Measurements from ENCODE around the gene TARBP2.

The TARBP2 gene

DNA sequence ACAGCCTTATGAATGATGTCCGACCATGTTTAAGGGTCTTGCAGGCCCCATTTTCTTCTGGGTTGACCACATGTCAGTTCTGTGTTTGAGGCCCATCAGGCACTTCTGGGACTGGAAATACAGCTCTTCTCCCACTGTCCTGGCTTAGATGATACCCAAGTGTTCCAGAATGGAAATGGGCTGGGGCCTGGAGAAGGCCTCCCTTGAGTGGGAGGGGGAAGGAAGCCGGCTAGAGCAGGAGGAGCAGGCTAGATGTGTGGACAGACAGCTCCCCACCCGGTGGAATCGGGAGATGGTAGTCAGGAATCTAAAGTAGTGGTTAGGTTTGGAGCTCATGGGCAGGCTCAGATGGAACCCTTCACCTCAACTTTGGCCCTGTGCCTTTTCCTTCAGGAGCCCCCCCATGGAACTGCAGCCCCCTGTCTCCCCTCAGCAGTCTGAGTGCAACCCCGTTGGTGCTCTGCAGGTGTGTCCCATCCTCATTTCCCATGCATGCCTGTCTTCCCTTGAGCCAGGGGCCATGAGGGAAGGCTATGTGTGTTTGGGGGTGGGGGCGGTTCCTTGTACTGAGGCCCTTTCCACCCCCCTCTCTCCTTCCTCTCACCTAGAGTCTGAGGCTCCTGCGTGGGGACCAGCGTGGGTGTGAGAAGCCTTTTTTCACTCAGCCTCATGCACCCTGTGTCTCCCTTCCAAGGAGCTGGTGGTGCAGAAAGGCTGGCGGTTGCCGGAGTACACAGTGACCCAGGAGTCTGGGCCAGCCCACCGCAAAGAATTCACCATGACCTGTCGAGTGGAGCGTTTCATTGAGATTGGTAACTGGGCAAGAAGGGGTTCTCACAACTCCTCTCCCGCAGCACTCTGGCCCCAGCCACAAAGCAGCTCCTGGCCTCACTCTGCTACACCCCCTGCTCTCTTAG, 3.2 kb downstream of the TARBP2 start:
- H2AK5ac ChIP-seq (ENCODE audit: low read length, severe bottlenecking), result no peak overlapping the region
- peaks cover 36% of the 10 kb centered on the region for H3K79me1 ChIP-seq (replicated peaks; ENCODE audit: low read length, poor library complexity, severe bottlenecking)
- no peak overlapping the region for H3K23ac ChIP-seq (ENCODE audit: low read length in 2 of 2)
- H2AFZ ChIP-seq (ENCODE audit: low read depth, low read length), result no peak overlapping the region
- no peak overlapping the region for H4K91ac ChIP-seq (ENCODE audit: low read length)
- no peaks in the 10 kb centered on the region for H3K9me3 ChIP-seq (ENCODE audit: control insufficient read depth, low read length)
- peak overlapping the region; percentile 100 for H3K9ac ChIP-seq (ENCODE audit: low read length)
- no peak overlapping the region for H3K4me3 ChIP-seq (ENCODE audit: insufficient read depth in 1 of 2, low read depth in 1 of 2, low read length in 2 of 2)
- H3K14ac ChIP-seq (ENCODE audit: low read length in 2 of 2), result no peak overlapping the region
- no peak overlapping the region for H2BK12ac ChIP-seq (ENCODE audit: low read length in 2 of 2)
- H2BK120ac ChIP-seq (ENCODE audit: low read depth, low read length), result no peak overlapping the region
- no peak overlapping the region for H3K27ac ChIP-seq (ENCODE audit: low read length, poor library complexity, severe bottlenecking)
- H3K36me3 ChIP-seq (ENCODE audit: control insufficient read depth in 1 of 2, insufficient read depth in 2 of 2, low read depth in 1 of 2, low read length in 2 of 2), result peaks cover 48 to 56% of the 10 kb centered on the region in 2 experiments
- no peak overlapping the region for H2BK5ac ChIP-seq (ENCODE audit: low read depth, low read length, poor library complexity, severe bottlenecking)
- H3K4me1 ChIP-seq (ENCODE audit: control insufficient read depth, insufficient read depth, low read depth, low read length), result peaks cover 21% of the 10 kb centered on the region
- no peak overlapping the region for H4K8ac ChIP-seq (ENCODE audit: low read length)
- no peak overlapping the region for H3K4ac ChIP-seq (ENCODE audit: low read depth in 1 of 2, low read length in 2 of 2)
- H2BK15ac ChIP-seq (ENCODE audit: low read depth, poor library complexity, severe bottlenecking), result no peak overlapping the region
- no peak for DNase-seq
- H3K18ac ChIP-seq (ENCODE audit: low read depth in 1 of 2, low read length in 2 of 2), result no peak overlapping the region
- no peaks in the 10 kb centered on the region for H3K27me3 ChIP-seq (ENCODE audit: control insufficient read depth in 1 of 2, insufficient read depth in 1 of 2, low read length in 2 of 2)
- H3K4me2 ChIP-seq (ENCODE audit: low read length, poor library complexity, severe bottlenecking), result no peak overlapping the region
- WGBS, result 88% methylated on average over 12 of the region's 14 CpGs

DNA sequence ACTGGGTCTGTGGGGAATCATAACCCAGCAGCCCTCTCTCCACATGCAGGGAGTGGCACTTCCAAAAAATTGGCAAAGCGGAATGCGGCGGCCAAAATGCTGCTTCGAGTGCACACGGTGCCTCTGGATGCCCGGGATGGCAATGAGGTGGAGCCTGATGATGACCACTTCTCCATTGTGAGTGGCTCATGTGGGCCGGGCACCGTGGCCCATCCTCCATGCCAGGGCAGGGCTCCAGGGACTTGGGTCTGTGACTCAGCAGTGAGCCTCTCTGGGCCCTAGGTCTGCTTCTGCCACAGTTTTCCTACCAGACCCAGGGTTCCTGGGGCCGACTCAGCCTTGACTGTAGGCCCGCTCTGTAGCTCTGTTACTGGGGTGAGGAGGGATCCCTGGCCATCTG, 4.0 kb downstream of the TARBP2 start:
- H3K4me3 ChIP-seq (ENCODE audit: insufficient read depth in 1 of 2, low read depth in 1 of 2, low read length in 2 of 2), result no peak overlapping the region
- no peak overlapping the region for H3K4ac ChIP-seq (ENCODE audit: low read depth in 1 of 2, low read length in 2 of 2)
- no peak overlapping the region for H2BK5ac ChIP-seq (ENCODE audit: low read depth, low read length, poor library complexity, severe bottlenecking)
- H2BK12ac ChIP-seq (ENCODE audit: low read length in 2 of 2), result no peak overlapping the region
- no peaks in the 10 kb centered on the region for H3K9me3 ChIP-seq (ENCODE audit: control insufficient read depth, low read length)
- no peak overlapping the region for H2BK120ac ChIP-seq (ENCODE audit: low read depth, low read length)
- no peaks in the 10 kb centered on the region for H3K27me3 ChIP-seq (ENCODE audit: control insufficient read depth in 1 of 2, insufficient read depth in 1 of 2, low read length in 2 of 2)
- no peak overlapping the region for H3K18ac ChIP-seq (ENCODE audit: low read depth in 1 of 2, low read length in 2 of 2)
- no peak overlapping the region for H2AFZ ChIP-seq (ENCODE audit: low read depth, low read length)
- H3K14ac ChIP-seq (ENCODE audit: low read length in 2 of 2), result no peak overlapping the region
- H3K9ac ChIP-seq (ENCODE audit: low read length), result peak overlapping the region; percentile 51
- H2AK5ac ChIP-seq (ENCODE audit: low read length, severe bottlenecking), result no peak overlapping the region
- 94% methylated on average over 10 of the region's 10 CpGs for WGBS
- H3K79me1 ChIP-seq (replicated peaks; ENCODE audit: low read length, poor library complexity, severe bottlenecking), result peaks cover 36% of the 10 kb centered on the region
- H3K23ac ChIP-seq (ENCODE audit: low read length in 2 of 2), result no peak overlapping the region
- DNase-seq, result no peak
- peaks cover 52 to 57% of the 10 kb centered on the region in 2 experiments for H3K36me3 ChIP-seq (ENCODE audit: control insufficient read depth in 1 of 2, insufficient read depth in 2 of 2, low read depth in 1 of 2, low read length in 2 of 2)
- H2BK15ac ChIP-seq (ENCODE audit: low read depth, poor library complexity, severe bottlenecking), result no peak overlapping the region
- H4K91ac ChIP-seq (ENCODE audit: low read length), result no peak overlapping the region
- H3K27ac ChIP-seq (ENCODE audit: low read length, poor library complexity, severe bottlenecking), result no peak overlapping the region
- no peak overlapping the region for H4K8ac ChIP-seq (ENCODE audit: low read length)
- no peak overlapping the region for H3K4me2 ChIP-seq (ENCODE audit: low read length, poor library complexity, severe bottlenecking)
- peaks cover 18% of the 10 kb centered on the region for H3K4me1 ChIP-seq (ENCODE audit: control insufficient read depth, insufficient read depth, low read depth, low read length)

DNA sequence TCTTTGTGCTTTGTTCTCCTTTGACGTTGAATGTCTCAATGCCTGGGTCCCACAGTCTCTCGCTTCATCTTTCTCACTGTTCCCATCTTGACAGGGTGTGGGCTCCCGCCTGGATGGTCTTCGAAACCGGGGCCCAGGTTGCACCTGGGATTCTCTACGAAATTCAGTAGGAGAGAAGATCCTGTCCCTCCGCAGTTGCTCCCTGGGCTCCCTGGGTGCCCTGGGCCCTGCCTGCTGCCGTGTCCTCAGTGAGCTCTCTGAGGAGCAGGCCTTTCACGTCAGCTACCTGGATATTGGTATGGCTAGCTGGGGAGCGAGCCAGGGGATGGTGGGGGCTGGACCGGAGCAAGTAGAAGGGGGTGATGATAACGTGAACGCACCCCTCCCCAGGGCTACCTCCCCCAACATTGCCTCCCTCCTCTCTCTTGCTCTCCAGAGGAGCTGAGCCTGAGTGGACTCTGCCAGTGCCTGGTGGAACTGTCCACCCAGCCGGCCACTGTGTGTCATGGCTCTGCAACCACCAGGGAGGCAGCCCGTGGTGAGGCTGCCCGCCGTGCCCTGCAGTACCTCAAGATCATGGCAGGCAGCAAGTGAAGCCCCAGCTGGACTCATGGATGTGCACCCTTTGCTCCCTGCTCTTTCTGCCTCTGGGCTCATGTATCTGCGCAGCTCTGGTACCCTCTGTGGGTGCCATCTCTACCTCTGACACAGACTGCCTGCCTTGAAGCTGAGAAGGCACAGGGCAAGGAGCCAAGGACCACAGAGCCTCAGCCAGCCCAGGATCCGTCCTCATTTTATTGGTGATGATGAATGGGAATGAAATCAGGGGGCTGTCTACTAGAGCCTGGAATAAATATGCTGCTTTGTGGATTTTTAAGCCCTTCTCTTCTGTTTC, 4.7 kb downstream of the TARBP2 start:
- Histone ChIP-seq H2AFZ (ENCODE audit: low read depth, low read length) (no peak overlapping the region), H4K91ac (ENCODE audit: low read length) (no peak overlapping the region), H3K4ac (ENCODE audit: low read depth in 1 of 2, low read length in 2 of 2) (no peak overlapping the region), H2AK5ac (ENCODE audit: low read length, severe bottlenecking) (no peak overlapping the region), H3K36me3 (ENCODE audit: control insufficient read depth in 1 of 2, insufficient read depth in 2 of 2, low read depth in 1 of 2, low read length in 2 of 2) (peaks cover 59 to 64% of the 10 kb centered on the region in 2 experiments), H3K4me2 (ENCODE audit: low read length, poor library complexity, severe bottlenecking) (no peak overlapping the region), H2BK5ac (ENCODE audit: low read depth, low read length, poor library complexity, severe bottlenecking) (no peak overlapping the region), H3K27me3 (ENCODE audit: control insufficient read depth in 1 of 2, insufficient read depth in 1 of 2, low read length in 2 of 2) (no peaks in the 10 kb centered on the region), H4K8ac (ENCODE audit: low read length) (no peak overlapping the region), H3K18ac (ENCODE audit: low read depth in 1 of 2, low read length in 2 of 2) (no peak overlapping the region), H3K79me1 (replicated peaks; ENCODE audit: low read length, poor library complexity, severe bottlenecking) (peaks cover 36% of the 10 kb centered on the region), H3K23ac (ENCODE audit: low read length in 2 of 2) (no peak overlapping the region), H2BK12ac (ENCODE audit: low read length in 2 of 2) (no peak overlapping the region), H3K9ac (ENCODE audit: low read length) (peak overlapping the region; percentile 51), H3K14ac (ENCODE audit: low read length in 2 of 2) (no peak overlapping the region), H2BK15ac (ENCODE audit: low read depth, poor library complexity, severe bottlenecking) (no peak overlapping the region), H3K27ac (ENCODE audit: low read length, poor library complexity, severe bottlenecking) (peak overlapping the region; percentile 2), H3K4me1 (ENCODE audit: control insufficient read depth, insufficient read depth, low read depth, low read length) (peaks cover 18% of the 10 kb centered on the region), H3K4me3 (ENCODE audit: insufficient read depth in 1 of 2, low read depth in 1 of 2, low read length in 2 of 2) (no peak overlapping the region), H2BK120ac (ENCODE audit: low read depth, low read length) (no peak overlapping the region), H3K9me3 (ENCODE audit: control insufficient read depth, low read length) (no peaks in the 10 kb centered on the region)
- no peak for DNase-seq
- WGBS, result 92% methylated on average over 18 of the region's 19 CpGs

DNA sequence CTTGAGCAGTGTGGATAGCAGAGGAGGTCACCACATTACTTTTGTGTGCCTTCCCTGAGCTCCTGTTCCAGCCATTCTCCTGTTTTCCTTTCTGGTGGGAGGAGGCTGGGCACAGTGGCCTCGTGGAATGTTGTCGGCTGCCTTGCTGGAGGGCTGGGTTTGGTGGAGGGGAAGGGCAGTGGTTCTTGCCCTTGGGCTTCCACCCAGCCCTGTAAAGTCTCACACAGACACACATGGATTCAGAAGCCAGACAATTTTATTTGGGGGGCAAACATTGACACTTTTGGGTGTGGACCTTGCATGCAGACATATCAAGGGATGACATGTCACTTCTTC, 5.3 kb downstream of the TARBP2 start:
- Histone ChIP-seq H3K4me3 (ENCODE audit: insufficient read depth in 1 of 2, low read depth in 1 of 2, low read length in 2 of 2) (no peak overlapping the region), H3K27ac (ENCODE audit: low read length, poor library complexity, severe bottlenecking) (no peak overlapping the region), H3K4me1 (ENCODE audit: control insufficient read depth, insufficient read depth, low read depth, low read length) (peaks cover 18% of the 10 kb centered on the region), H3K4ac (ENCODE audit: low read depth in 1 of 2, low read length in 2 of 2) (no peak overlapping the region), H3K9me3 (ENCODE audit: control insufficient read depth, low read length) (no peaks in the 10 kb centered on the region), H3K4me2 (ENCODE audit: low read length, poor library complexity, severe bottlenecking) (no peak overlapping the region), H3K23ac (ENCODE audit: low read length in 2 of 2) (no peak overlapping the region), H3K27me3 (ENCODE audit: control insufficient read depth in 1 of 2, insufficient read depth in 1 of 2, low read length in 2 of 2) (no peaks in the 10 kb centered on the region), H4K91ac (ENCODE audit: low read length) (no peak overlapping the region), H2AFZ (ENCODE audit: low read depth, low read length) (no peak overlapping the region), H2BK5ac (ENCODE audit: low read depth, low read length, poor library complexity, severe bottlenecking) (no peak overlapping the region), H2BK15ac (ENCODE audit: low read depth, poor library complexity, severe bottlenecking) (no peak overlapping the region), H4K8ac (ENCODE audit: low read length) (no peak overlapping the region), H2AK5ac (ENCODE audit: low read length, severe bottlenecking) (no peak overlapping the region), H3K79me1 (replicated peaks; ENCODE audit: low read length, poor library complexity, severe bottlenecking) (peaks cover 36% of the 10 kb centered on the region), H2BK12ac (ENCODE audit: low read length in 2 of 2) (no peak overlapping the region), H2BK120ac (ENCODE audit: low read depth, low read length) (no peak overlapping the region), H3K18ac (ENCODE audit: low read depth in 1 of 2, low read length in 2 of 2) (no peak overlapping the region), H3K14ac (ENCODE audit: low read length in 2 of 2) (no peak overlapping the region), H3K9ac (ENCODE audit: low read length) (peak overlapping the region; percentile 51), H3K36me3 (ENCODE audit: control insufficient read depth in 1 of 2, insufficient read depth in 2 of 2, low read depth in 1 of 2, low read length in 2 of 2) (peaks cover 63 to 66% of the 10 kb centered on the region in 2 experiments)
- DNase-seq, result no peak
- 80% methylated on average over 1 of the region's 2 CpGs for WGBS
